HepG2 (cell line): ENCODE results near the gene DVL3. TPM values are rescaled to one million over a fixed set of nuclear protein-coding genes. Genes with fewer than 3 reads are reported as not detected.

Experiments used
- ATAC-seq: fragments of 200-7000 bp; cut with Tn5 transposase; 3 replicates; pipeline ENCODE4 v1.9.1; 2020; ENCODE audit warnings: mild to moderate bottlenecking, moderate library complexity
- BruUV-seq: library from RNA; stranded (reverse); fragments of 400-500 nt; replicated peaks from 2 replicates; lab custom pipeline; 2021; lab: Mats Ljungman, UMichigan
- CTCF ChIA-PET: fragments of 300-600 bp; formaldehyde crosslinking; extraction: SDS; loops from one replicate; lab custom pipeline; 2021; ENCODE audit warnings: low total read pairs, inconsistent platforms, low intra/inter-chr PET ratio; lab: Yijun Ruan, JAX
- POLR2A ChIA-PET: fragments of 350-600 bp; sonication (Branson Sonifier 250); formaldehyde crosslinking; loops from one replicate; lab custom pipeline; 2020; ENCODE audit warnings: antibody characterized with exemption, inconsistent platforms; lab: Yijun Ruan, JAX
- DNase-seq: peaks from one replicate; pipeline ENCODE4 v3.0.0-alpha.2; 2015; ENCODE audit warnings: low spot score
- FAIRE-seq: peaks from 3 replicates; lab custom pipeline; 2011; peaks lifted over from hg19 to GRCh38; lab: Jason Lieb, UNC
- H2AFZ ChIP-seq: one replicate; pipeline ENCODE4 v1.6.1; 2011; ENCODE audit warnings: low read length, inconsistent platforms
- H3K27ac ChIP-seq: fragments of 300-600 bp; 3 replicates; pipeline ENCODE4 v1.8.0; 2011; ENCODE audit warnings: mixed run types, mild to moderate bottlenecking, mixed read lengths, low read length, inconsistent platforms; ENCODE audit not compliant: insufficient read depth; ENCODE audit errors: extremely low read length
- H3K27me3 ChIP-seq, 2 experiments: fragments of 200-600 bp in 1 of 2; 2 replicates in 1 of 2; 3 replicates in 1 of 2; pipeline versions ENCODE4 v1.6.0 to v1.8.0; 2011; ENCODE audit warnings: low read length in 2 of 2, mild to moderate bottlenecking in 2 of 2, moderate library complexity in 2 of 2, inconsistent platforms in 1 of 2; ENCODE audit not compliant: insufficient read depth in 2 of 2, control insufficient read depth in 1 of 2
- H3K36me3 ChIP-seq, 2 experiments: fragments of 200-600 bp in 1 of 2; replicated peaks in 1 of 2; 2 replicates in 1 of 2; 3 replicates in 1 of 2; pipeline versions ENCODE4 v1.5.1 to v1.8.0; 2011; ENCODE audit warnings: low read length in 2 of 2, inconsistent platforms in 1 of 2; ENCODE audit not compliant: insufficient read depth in 2 of 2, control insufficient read depth in 1 of 2
- H3K4me1 ChIP-seq: 2 replicates; pipeline ENCODE4 v1.5.1; 2012; ENCODE audit warnings: low read length, inconsistent platforms; ENCODE audit not compliant: insufficient read depth
- H3K4me2 ChIP-seq: 2 replicates; pipeline ENCODE4 v1.6.0; 2011; ENCODE audit warnings: low read depth, low read length, inconsistent platforms
- H3K4me3 ChIP-seq, 3 experiments: fragments of 200-600 bp in 1 of 3; sonication (generic), shearing (Covaris generic) in 1 of 3; replicated peaks in 1 of 3; 2 replicates each; pipeline ENCODE4 v1.5.1; 2011 to 2016; ENCODE audit warnings: low read length in 3 of 3, inconsistent platforms in 2 of 3, low read depth in 2 of 3, mild to moderate bottlenecking in 2 of 3, control low read depth in 1 of 3, mixed read lengths in 1 of 3; ENCODE audit not compliant: insufficient read depth in 1 of 3
- H3K79me2 ChIP-seq: one replicate; pipeline ENCODE4 v1.6.1; 2011; ENCODE audit warnings: low read length, inconsistent platforms; ENCODE audit not compliant: insufficient read depth
- H3K9ac ChIP-seq: 2 replicates; pipeline ENCODE4 v1.6.0; 2011; ENCODE audit warnings: mild to moderate bottlenecking, low read depth, low read length, inconsistent platforms; ENCODE audit not compliant: insufficient read depth
- H3K9me3 ChIP-seq: 2 replicates; pipeline ENCODE4 v1.5.1; 2012; ENCODE audit warnings: mild to moderate bottlenecking, low read length
- H4K20me1 ChIP-seq: 2 replicates; pipeline ENCODE4 v1.6.0; 2011; ENCODE audit warnings: inconsistent platforms, mild to moderate bottlenecking, low read length, moderate library complexity; ENCODE audit not compliant: insufficient read depth
- CCAR2 ChIP-seq: fragments of 200-400 bp; formaldehyde crosslinking; optimal IDR thresholded peaks from 2 replicates; pipeline ENCODE3; 2018; ENCODE audit warnings: low read depth, mild to moderate bottlenecking, low read length, moderate library complexity
- CHD2 ChIP-seq: IDR thresholded peaks from 2 replicates; pipeline ENCODE4 v1.6.1; 2011; ENCODE audit warnings: low read depth, low read length, improper control_type of control experiment
- HOXA7 ChIP-seq: sonication (generic); formaldehyde crosslinking; IDR thresholded peaks from 2 replicates; pipeline ENCODE4 v1.8.1; 2022; ENCODE audit warnings: mild to moderate bottlenecking, missing genetic modification reagents, moderate library complexity
- HOXA9 ChIP-seq: sonication (generic); formaldehyde crosslinking; IDR thresholded peaks from 2 replicates; pipeline ENCODE4 v1.8.1; 2022; ENCODE audit warnings: missing genetic modification reagents, mild to moderate bottlenecking, moderate library complexity, borderline replicate concordance
- HOXD1 ChIP-seq: sonication (generic); formaldehyde crosslinking; IDR thresholded peaks from 2 replicates; pipeline ENCODE4 v1.5.0; 2020; ENCODE audit warnings: missing genetic modification reagents
- KLF15 ChIP-seq: sonication (generic); formaldehyde crosslinking; IDR thresholded peaks from 2 replicates; pipeline ENCODE4 v1.8.1; 2023; ENCODE audit warnings: borderline replicate concordance, mild to moderate bottlenecking, inconsistent platforms, missing genetic modification reagents, mixed read lengths
- MAFF ChIP-seq: IDR thresholded peaks from 2 replicates; pipeline ENCODE4 v1.6.1; 2011; ENCODE audit warnings: low read depth, low read length, improper control_type of control experiment
- MTA3 ChIP-seq: sonication (generic); formaldehyde crosslinking; IDR thresholded peaks from 2 replicates; pipeline ENCODE4 v1.4.0; 2020; ENCODE audit warnings: missing genetic modification reagents
- PITX1 ChIP-seq: sonication (generic); formaldehyde crosslinking; IDR thresholded peaks from 2 replicates; pipeline ENCODE4 v1.5.1; 2020; ENCODE audit warnings: mild to moderate bottlenecking, missing genetic modification reagents
- SOX6 ChIP-seq, 2 experiments: fragments of 450-650 bp in 1 of 2; sonication (generic) in 1 of 2; formaldehyde crosslinking in 1 of 2; IDR thresholded peaks; 2 replicates each; pipeline versions ENCODE4 v1.4.0 to v1.6.1; 2017 to 2020; ENCODE audit warnings: antibody characterized with exemption in 1 of 2, mild to moderate bottlenecking in 1 of 2, missing genetic modification reagents in 1 of 2
- TGIF2 ChIP-seq: IDR thresholded peaks from 2 replicates; pipeline ENCODE4 v1.6.1; 2016; ENCODE audit warnings: control low read depth, missing compliant biosample characterization
- TMF1 ChIP-seq: sonication (generic); formaldehyde crosslinking; IDR thresholded peaks from 2 replicates; pipeline ENCODE4 v1.8.1; 2022; ENCODE audit warnings: low read depth, missing genetic modification reagents
- YEATS4 ChIP-seq: sonication (generic); formaldehyde crosslinking; IDR thresholded peaks from 2 replicates; pipeline ENCODE4 v1.4.0; 2020; ENCODE audit warnings: missing genetic modification reagents, borderline replicate concordance
- ZNF224 ChIP-seq: sonication (generic); formaldehyde crosslinking; IDR thresholded peaks from 2 replicates; pipeline ENCODE4 v1.5.0; 2020; ENCODE audit warnings: mild to moderate bottlenecking, missing genetic modification reagents
- ZNF382 ChIP-seq: sonication (generic); formaldehyde crosslinking; IDR thresholded peaks from 2 replicates; pipeline ENCODE4 v1.5.0; 2020; ENCODE audit warnings: missing genetic modification reagents, mild to moderate bottlenecking, borderline replicate concordance
- ZNF44 ChIP-seq: sonication (generic); formaldehyde crosslinking; IDR thresholded peaks from 2 replicates; pipeline ENCODE4 v1.5.1; 2020; ENCODE audit warnings: mild to moderate bottlenecking, missing genetic modification reagents
- ZNF615 ChIP-seq: sonication (generic); formaldehyde crosslinking; IDR thresholded peaks from 2 replicates; pipeline ENCODE4 v1.5.0; 2020; ENCODE audit warnings: mild to moderate bottlenecking, missing genetic modification reagents, borderline replicate concordance
- ZNF766 ChIP-seq: sonication (generic); formaldehyde crosslinking; IDR thresholded peaks from 2 replicates; pipeline ENCODE4 v1.5.0; 2020; ENCODE audit warnings: missing genetic modification reagents, borderline replicate concordance
- ZNF782 ChIP-seq: sonication (generic); formaldehyde crosslinking; IDR thresholded peaks from 2 replicates; pipeline ENCODE4 v1.4.0; 2020; ENCODE audit warnings: missing genetic modification reagents, mild to moderate bottlenecking, borderline replicate concordance
- in situ Hi-C: cut with HindIII; loops from 2 replicates; pipeline ENCODE4 v1.10.0; 2017; ENCODE audit warnings: low pct_unique_long_range_greater_than_20kb; ENCODE audit not compliant: extremely low pct_ligation_motif_present
- intact Hi-C: fragments of 100-400 bp; cut with micrococcal nuclease; formaldehyde crosslinking; loops from one replicate; pipeline ENCODE4 v1.10.0; 2022; ENCODE audit not compliant: unreplicated experiment
- polyA plus RNA-seq, 8 experiments: library from polyadenylated mRNA; depleted of rRNA in 3 of 8; stranded (reverse) in 7 of 8; unstranded in 1 of 8; fragments of >200 nt; fragmentation: Illumina TruSeq in 4 of 8; extraction: Trizol in 4 of 8; gene quantifications; 2 replicates each; pipeline versions ENCODE4 v1.2.1 to v1.2.3, GENCODE V29; 2011 to 2016; ENCODE audit warnings: low read depth in 4 of 8, missing spikeins in 1 of 8, mixed read lengths in 1 of 8; ENCODE audit not compliant: insufficient read depth in 1 of 8
- total RNA-seq, 5 experiments: library from RNA; depleted of rRNA; stranded (reverse); fragments of >200 nt; fragmentation: Illumina TruSeq; extraction: Trizol; gene quantifications; 2 replicates each; pipeline ENCODE4 v1.2.3, GENCODE V29; 2016; ENCODE audit warnings: low read depth in 1 of 5
- TF ChIP-seq, protein P1 (sequence below): sonication (generic); formaldehyde crosslinking; IDR thresholded peaks from 2 replicates; pipeline ENCODE4 v1.9.0; 2021; ENCODE audit warnings: missing genetic modification reagents, mild to moderate bottlenecking, borderline replicate concordance
- TF ChIP-seq, protein P2 (sequence below): sonication (generic); formaldehyde crosslinking; IDR thresholded peaks from 2 replicates; pipeline ENCODE4 v1.8.0; 2022; ENCODE audit warnings: missing genetic modification reagents, mild to moderate bottlenecking, inconsistent platforms, borderline replicate concordance
- TF ChIP-seq, protein P3 (sequence below): sonication (generic); formaldehyde crosslinking; conservative IDR thresholded peaks from 2 replicates; pipeline ENCODE4 v1.8.0; 2022; ENCODE audit warnings: low read depth, missing genetic modification reagents

Gene DVL3
- total and polyA plus RNA-seq, 2 of the 13 experiments (the other 11 are each of a cell fraction or from before 2014, with no cell fraction given): 29.0 to 36.1 TPM

GRCh38 chr3:184156522-184156955 is 1.4 kb downstream of the DVL3 start (continued):
- TF ChIP-seq SOX6 (IDR thresholded peaks at IDR 0.05): no peak
- TF ChIP-seq SOX6 (CRISPR knock-in tag; IDR thresholded peaks at IDR 0.05): 0 out of 2 replicates have a peak, but pooled peaks have one; percentile 32
- peak; percentile 33; the same call in 1 of the 2 replicates for TF ChIP-seq PITX1 (CRISPR knock-in tag)
- TF ChIP-seq KLF15: no peak
- no peak for TF ChIP-seq CCAR2
- no peak for TF ChIP-seq ZNF766 (CRISPR knock-in tag)
- no peak for TF ChIP-seq MTA3 (CRISPR knock-in tag)
- TF ChIP-seq TMF1 (CRISPR knock-in tag): no peak
- TF ChIP-seq ZNF44: peak; percentile 73; the same call in 1 of the 2 replicates
- peak; percentile 44; the same call in 1 of the 2 replicates for TF ChIP-seq YEATS4
- TF ChIP-seq ZNF382 (CRISPR knock-in tag): no peak
- TF ChIP-seq, protein P1, sequence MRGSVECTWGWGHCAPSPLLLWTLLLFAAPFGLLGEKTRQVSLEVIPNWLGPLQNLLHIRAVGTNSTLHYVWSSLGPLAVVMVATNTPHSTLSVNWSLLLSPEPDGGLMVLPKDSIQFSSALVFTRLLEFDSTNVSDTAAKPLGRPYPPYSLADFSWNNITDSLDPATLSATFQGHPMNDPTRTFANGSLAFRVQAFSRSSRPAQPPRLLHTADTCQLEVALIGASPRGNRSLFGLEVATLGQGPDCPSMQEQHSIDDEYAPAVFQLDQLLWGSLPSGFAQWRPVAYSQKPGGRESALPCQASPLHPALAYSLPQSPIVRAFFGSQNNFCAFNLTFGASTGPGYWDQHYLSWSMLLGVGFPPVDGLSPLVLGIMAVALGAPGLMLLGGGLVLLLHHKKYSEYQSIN: no peak
- TF ChIP-seq HOXA7 (CRISPR knock-in tag): no peak

DNA sequence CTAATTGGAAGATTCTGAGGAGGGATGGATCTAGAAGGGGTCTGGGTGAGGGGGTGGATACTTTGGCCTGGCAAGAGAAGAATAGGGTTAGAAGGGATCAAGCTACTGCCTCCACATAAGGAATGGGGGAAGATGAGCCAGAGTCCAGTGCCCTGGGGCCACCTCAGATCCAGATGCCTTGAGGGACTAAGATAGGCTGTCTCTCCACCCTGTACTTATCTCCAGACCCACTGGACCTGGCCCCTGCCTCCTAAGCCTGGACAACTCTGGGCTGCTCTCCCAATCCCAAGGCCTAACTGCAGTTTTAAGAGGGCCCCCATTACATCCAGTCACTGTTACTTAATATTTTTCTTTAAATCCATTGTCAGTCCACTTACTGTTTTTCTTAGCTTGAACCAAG is 2.0 kb downstream of the DVL3 start:
- POLR2A ChIA-PET: interaction anchor here (2.4 to 3.1 kb wide), 2 partner anchors 12 to 22 kb away, joined by 7 to 28 read pairs; partner anchors contain the start of gene EIF2B5
- TF ChIP-seq HOXD1 (CRISPR knock-in tag) (no peak), MAFF (no peak), ZNF615 (no peak), ZNF782 (CRISPR knock-in tag) (no peak), TGIF2 (CRISPR knock-in tag) (no peak), ZNF224 (CRISPR knock-in tag) (no peak), CHD2 (no peak), HOXA9 (no peak)
- TF ChIP-seq, protein P2, sequence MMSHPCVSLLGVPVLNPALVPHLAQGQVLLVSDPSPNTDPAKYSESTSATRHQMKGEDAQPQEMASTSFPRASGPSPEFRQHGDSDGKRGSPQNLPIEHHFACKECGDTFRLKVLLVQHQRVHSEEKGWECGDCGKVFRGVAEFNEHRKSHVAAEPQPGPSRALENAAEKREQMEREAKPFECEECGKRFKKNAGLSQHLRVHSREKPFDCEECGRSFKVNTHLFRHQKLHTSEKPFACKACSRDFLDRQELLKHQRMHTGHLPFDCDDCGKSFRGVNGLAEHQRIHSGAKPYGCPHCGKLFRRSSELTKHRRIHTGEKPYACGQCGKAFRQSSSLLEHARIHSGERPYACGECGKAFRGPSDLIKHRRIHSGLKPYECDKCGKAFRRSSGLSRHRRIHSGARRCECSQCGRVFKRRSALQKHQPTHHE (CRISPR knock-in tag): no peak
- TF ChIP-seq, protein P3, sequence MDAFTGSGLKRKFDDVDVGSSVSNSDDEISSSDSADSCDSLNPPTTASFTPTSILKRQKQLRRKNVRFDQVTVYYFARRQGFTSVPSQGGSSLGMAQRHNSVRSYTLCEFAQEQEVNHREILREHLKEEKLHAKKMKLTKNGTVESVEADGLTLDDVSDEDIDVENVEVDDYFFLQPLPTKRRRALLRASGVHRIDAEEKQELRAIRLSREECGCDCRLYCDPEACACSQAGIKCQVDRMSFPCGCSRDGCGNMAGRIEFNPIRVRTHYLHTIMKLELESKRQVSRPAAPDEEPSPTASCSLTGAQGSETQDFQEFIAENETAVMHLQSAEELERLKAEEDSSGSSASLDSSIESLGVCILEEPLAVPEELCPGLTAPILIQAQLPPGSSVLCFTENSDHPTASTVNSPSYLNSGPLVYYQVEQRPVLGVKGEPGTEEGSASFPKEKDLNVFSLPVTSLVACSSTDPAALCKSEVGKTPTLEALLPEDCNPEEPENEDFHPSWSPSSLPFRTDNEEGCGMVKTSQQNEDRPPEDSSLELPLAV (CRISPR knock-in tag): no peak

More for the DNA sequence above, 2.0 kb downstream of the DVL3 start:
- H3K36me3 ChIP-seq: peaks cover under 1 to 7% of the 10 kb centered on the region in 2 experiments; a peak in 3 of 5 replicates
- no TSS peak for BruUV-seq
- peaks cover 31% of the 10 kb centered on the region for H4K20me1 ChIP-seq
- in situ Hi-C loops: loop anchor here (5.0 kb wide), 1 partner anchor 90 kb away; the partner anchor contains the start of genes ALG3 and EEF1AKMT4
- peak overlapping the region; percentile 77 to 100 (median 99) for H3K4me3 ChIP-seq
- H3K4me1 ChIP-seq: peaks cover 46% of the 10 kb centered on the region
- no peaks in the 10 kb centered on the region; a peak in 1 of 5 replicates for H3K27me3 ChIP-seq
- peaks cover 58% of the 10 kb centered on the region for H3K79me2 ChIP-seq
- H3K27ac ChIP-seq: peak overlapping the region; percentile 96
- H2AFZ ChIP-seq: no peak overlapping the region
- DNase-seq: no peak
- no peaks in the 10 kb centered on the region for H3K9me3 ChIP-seq
- intact Hi-C loops: loop anchor here (2.0 kb wide), 2 partner anchors 18 to 92 kb away; partner anchors contain the start of genes ALG3, AP2M1 and EEF1AKMT4
- CTCF ChIA-PET: no interaction called here
- H3K9ac ChIP-seq: peak overlapping the region; percentile 97
- H3K4me2 ChIP-seq: peak overlapping the region; percentile 92
- no peak for ATAC-seq
- FAIRE-seq: no peak
